HCT116 (cell line): ENCODE results near the gene NOTCH1.

ENCODE experiments used
- ELF1 ChIP-seq: IDR thresholded peaks from 2 replicates; pipeline ENCODE4 v1.6.1; 2012; ENCODE audit warnings: low read depth, borderline replicate concordance
- POLR2A ChIP-seq: IDR thresholded peaks from 2 replicates; pipeline ENCODE4 v1.7.0; 2011; ENCODE audit warnings: borderline replicate concordance; ENCODE audit not compliant: insufficient read depth, insufficient read length; ENCODE audit errors: extremely low read depth
- TF ChIP-seq, protein P1 (sequence below), 3 experiments: fragments of 200-600 bp in 1 of 3; sonication (generic) in 1 of 3; IDR thresholded peaks in 2 of 3; conservative IDR thresholded peaks in 1 of 3; 2 replicates each; pipeline ENCODE4 v1.5.1; 2012 to 2017; ENCODE audit warnings: low read depth in 2 of 3, low read length in 2 of 3, antibody characterized with exemption in 1 of 3, borderline replicate concordance in 1 of 3, control low read depth in 1 of 3, mild to moderate bottlenecking in 1 of 3, mixed read lengths in 1 of 3, mixed run types in 1 of 3, moderate library complexity in 1 of 3; ENCODE audit not compliant: insufficient read depth in 1 of 3

DNA sequence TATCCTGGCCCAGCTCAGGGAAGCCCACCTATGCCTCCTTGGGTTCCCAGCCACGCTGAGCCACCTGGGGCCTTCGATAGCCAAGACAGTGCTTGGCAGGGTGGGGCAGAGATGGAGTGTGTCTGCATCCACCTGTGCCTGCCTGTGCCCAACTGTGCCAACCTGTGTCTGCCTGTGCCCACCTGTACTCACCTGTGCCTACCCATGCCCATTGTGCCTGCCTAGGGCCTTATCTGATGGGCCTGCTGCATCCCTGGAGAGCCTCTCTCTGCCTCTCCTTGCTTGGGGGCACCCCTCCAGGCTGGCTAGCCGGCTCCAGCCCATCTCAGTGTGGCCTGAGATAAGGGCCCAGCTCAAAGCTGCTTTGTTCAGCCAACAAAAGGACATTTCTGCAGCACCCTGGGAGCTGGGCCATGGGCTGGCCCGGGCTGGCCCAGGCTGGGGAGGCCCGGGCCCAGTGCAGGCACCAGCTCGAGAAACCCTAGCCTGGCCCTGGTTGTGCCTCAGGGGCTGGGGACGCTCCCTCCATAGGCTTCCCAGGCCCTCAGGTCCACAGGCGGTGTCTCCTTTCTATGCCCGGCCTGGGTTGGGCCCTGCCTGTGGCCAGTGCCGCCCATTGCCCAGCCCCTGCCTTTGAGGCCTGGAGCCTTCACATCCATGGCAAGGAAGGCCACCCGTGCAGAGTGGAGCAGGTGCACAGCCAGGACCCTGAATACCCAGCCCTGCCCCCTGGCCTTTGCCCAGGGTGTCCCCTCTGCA is 37.3 kb upstream of the NOTCH1 start:
- TF ChIP-seq ELF1, result no peak
- TF ChIP-seq POLR2A, result no peak
- TF ChIP-seq, protein P1, sequence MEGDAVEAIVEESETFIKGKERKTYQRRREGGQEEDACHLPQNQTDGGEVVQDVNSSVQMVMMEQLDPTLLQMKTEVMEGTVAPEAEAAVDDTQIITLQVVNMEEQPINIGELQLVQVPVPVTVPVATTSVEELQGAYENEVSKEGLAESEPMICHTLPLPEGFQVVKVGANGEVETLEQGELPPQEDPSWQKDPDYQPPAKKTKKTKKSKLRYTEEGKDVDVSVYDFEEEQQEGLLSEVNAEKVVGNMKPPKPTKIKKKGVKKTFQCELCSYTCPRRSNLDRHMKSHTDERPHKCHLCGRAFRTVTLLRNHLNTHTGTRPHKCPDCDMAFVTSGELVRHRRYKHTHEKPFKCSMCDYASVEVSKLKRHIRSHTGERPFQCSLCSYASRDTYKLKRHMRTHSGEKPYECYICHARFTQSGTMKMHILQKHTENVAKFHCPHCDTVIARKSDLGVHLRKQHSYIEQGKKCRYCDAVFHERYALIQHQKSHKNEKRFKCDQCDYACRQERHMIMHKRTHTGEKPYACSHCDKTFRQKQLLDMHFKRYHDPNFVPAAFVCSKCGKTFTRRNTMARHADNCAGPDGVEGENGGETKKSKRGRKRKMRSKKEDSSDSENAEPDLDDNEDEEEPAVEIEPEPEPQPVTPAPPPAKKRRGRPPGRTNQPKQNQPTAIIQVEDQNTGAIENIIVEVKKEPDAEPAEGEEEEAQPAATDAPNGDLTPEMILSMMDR (IDR thresholded peaks at IDR 0.05 in 2 of 3, conservative IDR thresholded peaks at IDR 0.05 in 1 of 3; ENCODE audit: borderline replicate concordance in 1 of 3, insufficient read depth in 1 of 3, low read depth in 2 of 3, low read length in 2 of 3), result no peak
